ENCODE data around the gene AOAH. TPM values are rescaled to one million over a fixed set of nuclear protein-coding genes. Genes with fewer than 3 reads are reported as not detected.

The AOAH gene
- total RNA-seq, 1 experiment from 2014 or later: 0.79 TPM

DNA sequence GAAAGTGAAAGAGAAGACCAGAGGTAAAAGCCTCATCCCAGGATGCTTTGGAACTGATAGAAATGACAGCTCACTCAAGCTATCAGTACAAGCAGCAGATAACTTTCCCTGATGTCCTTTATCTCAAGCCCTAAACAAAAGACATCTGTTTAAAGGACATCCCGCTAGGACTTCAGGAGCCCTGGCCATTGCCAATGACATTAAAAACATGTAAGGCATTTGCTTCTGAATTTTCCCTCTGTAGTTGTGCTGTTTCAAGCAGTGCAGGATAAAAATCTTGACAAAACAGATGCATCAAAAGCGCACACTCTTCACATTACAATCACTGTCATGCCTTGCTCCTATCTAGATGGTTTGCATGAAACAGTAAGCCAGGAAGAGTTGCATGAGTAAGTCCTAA is 159.8 kb downstream of the AOAH start:
- DNase-seq (ENCODE audit: low read depth): no peak

DNA sequence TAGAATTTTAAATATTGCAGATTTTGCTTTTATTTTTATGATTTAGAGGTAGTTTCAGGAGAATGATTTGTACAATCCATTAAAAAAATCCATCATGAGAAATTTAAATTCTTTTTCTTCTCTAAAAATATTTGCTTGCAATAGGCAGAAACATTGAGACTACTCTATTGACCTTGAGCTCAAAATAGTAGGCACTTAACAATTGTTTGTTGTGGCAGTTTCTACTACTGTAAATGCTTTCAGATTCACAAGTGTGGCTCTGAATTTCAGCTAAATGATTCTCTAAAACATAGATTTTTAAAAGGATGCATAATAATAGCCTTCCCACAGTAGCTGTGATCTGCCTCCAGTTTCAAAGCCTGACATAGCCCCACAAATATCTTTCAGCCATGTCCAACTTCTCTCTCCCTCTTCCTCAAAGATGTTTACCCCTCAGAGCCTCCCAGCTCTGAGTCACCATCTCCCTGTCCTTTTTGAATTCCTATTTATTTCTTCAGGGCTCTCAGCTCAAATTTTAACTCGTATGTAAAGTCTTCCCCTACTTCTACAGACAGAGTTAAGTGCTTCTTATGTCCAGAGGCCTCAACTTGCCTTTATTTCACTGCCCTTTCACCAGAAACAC is 160.5 kb downstream of the AOAH start:
- peak; percentile 3 for DNase-seq (ENCODE audit: low read depth)

DNA sequence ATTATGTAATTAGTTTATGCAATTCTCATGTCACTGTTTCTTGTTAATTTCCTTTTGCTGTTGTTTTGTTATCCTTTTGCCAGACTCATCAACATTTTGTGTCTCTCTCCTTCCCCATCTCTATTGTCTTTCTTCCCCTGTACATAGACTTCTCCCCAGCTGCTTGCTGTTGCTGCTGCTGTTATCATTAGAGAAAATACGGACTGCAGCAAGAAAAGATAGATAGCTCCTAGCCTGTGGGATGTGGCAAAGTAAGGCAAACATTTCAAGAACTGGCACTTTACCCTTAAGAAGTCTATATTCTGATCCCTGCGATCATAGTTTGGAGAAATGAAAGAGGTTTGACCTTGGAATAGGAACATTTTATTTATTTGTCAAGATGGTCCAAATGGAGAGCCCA is 162.2 kb downstream of the AOAH start:
- no peak for DNase-seq (ENCODE audit: low read depth)

DNA sequence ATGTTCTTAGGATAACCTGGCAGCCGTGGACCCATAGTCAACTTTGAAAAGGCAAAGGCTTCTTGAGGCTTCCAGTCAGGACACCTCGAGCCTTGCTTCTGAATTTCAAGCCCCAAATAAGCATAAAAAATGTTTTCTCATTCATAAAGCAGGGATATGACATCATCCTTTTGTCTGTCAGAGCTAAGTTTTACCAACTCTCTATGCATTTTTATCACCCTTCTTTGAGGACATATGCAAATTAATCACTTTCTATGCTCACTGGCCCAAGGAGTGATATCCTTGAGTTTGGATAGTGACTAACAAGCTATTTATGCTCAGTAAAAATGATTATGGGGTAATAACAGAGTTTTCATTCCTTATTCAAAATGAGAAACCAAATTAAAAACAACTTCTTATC is 175.3 kb downstream of the AOAH start:
- DNase-seq (ENCODE audit: low read depth): no peak

DNA sequence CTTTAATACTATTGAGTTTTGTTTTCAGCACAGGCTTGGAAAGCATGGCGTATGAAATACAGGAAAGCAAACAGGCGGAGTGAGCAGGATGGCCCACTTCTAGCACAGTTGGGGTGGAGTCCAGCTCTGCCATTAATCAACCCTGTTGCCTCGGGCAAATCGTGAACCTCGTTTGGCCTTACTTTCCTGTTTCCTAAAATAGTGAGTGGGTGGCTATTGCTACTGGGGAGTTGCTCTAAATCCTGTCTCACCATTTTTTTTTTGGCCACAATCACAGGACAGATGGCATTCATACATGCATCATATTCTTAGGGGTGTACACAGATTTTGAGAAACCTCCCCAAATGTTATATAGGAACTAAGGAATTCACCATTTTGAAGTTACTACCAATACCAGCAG is 176.9 kb downstream of the AOAH start:
- no peak for DNase-seq (ENCODE audit: low read depth)

DNA sequence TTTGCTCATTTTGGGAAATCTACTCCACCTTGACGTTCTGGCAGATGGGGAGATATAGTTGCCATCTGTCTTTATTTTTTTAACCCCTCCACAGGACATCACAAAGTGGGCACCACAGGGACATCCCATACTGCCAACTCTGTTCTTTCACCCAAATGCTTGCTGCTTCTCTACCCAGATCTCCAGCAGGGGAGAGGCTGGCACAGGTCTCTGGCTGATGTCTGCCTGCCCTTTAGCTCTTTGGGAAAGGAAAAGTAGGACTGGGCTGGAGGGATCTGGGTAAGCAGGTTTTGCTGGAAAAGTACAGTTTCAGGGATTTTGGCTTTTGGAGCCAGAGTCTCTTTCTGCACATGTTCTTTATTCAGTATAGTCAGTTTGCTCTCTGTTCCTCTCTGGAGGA is 178.0 kb downstream of the AOAH start:
- DNase-seq (ENCODE audit: low read depth): no peak

DNA sequence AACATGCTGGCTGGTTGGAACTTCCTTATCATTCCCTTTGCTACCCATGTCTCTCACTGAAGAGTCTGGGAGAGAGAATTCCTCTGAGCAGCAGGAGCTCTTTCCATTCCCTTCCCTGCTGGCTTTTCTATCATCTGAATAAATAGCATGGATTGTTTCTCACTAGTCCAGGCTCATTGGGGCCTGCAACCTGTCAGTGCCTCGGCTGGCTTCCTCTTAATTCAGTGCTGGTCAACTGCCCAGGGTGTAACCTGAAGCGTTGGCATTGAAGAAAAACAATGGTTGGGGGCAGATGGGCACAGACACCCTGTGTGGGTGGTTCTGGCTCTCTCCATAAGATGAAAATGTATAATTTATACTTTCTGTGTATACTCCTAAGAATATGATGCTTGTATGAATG is 179.0 kb downstream of the AOAH start:
- DNase-seq (ENCODE audit: low read depth): no peak

DNA sequence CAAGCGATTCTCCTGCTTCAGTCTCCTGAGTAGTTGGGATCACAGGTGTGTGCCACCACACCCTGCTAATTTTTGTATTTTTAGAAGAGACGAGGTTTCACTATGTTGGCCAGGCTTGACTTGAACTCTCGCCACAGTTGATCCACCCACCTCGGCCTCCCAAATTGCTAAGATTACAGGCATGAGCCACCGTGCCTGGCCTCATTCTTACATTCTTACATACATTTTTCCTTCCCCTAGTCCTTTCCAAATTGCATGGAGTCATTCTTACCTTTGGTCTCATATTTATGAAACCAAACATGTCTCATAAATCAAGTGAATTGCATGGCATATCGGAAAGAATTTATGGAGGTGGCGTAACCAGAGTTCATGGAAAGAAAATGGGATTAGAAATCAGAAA is 186.2 kb downstream of the AOAH start:
- no peak for DNase-seq (ENCODE audit: low read depth)

DNA sequence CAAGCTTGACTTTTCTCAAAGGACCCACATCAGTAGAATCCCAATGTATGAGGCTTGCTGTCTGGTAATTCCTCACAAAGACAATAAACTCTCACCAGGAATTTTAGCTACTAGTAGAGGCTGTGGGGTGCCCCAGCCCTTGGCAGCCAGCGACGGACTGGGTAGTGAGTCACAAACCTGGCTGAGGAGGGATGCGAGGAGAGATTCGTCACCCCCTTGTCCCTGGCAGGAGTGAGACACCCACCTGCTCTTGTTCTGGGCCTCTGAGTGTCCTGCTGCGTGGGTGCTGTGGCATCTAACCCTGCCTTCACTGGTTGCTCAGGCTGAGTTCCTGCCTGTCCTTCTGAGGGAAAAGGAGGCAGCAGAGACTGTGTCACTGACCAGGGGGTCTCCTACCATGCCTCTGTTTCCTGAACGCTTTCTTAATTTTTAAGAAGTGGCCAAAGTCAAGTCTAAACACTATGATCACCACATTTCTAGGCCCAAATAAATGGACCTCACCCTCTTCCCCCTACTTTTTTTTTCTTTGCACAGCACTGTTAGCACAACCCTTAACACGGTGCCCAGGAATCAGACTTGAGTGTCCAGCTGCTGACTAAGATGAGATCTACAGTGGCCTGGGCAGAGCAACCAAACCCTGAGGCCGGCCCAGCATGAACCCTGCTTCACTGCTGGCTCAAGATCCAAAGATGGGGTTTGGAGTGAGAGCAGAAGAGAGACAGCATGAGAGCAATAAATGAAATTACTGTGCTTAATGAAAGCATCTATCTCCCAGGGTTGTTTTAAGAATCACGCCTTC is 188.2 kb downstream of the AOAH start:
- peak; percentile 77 for DNase-seq (ENCODE audit: low read depth)

DNA sequence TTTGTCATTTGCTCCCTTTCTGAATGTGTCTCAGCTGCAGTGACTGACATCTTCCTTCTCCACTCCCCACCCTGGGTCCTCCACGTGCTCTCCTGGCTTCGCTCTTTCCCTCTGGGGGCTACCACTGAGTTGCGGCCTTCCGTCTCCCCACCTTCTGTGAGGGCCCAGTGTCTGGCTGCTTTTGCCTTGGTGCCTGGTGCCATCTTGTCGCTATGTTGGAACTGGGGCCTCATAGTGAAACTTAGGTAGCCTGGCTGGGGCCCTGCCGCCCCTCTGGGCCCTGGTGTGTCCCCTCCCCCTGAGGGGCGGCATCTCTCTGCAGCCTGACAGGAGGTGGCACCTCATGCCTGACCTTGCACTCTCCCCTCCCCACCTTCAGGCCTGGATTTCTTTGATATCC is 190.6 kb downstream of the AOAH start:
- DNase-seq (ENCODE audit: low read depth): no peak

DNA sequence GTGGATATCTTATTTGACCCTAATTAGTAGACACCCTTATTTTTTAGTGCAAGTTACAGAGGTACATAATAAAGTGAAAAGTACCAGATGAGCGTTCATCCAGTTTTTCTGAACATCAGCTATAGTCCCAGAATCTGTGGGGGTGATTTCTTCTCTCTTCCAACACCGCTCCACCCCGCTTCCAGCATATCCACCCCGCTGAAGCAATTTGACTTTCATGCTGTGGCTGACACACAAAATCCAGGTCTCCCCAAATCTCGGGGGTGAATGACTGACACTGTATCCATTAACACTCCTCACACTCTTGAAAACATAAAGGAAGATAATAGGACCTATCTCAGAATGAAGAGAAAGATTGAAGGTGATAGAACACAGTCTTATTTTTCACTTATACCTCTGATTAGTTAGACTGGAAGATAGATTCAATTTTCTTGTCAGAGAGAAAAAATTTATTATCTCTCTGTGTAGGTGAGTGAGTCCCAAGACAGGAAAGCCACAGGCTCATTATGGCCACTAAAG is 191.3 kb downstream of the AOAH start:
- DNase-seq (ENCODE audit: low read depth): no peak

DNA sequence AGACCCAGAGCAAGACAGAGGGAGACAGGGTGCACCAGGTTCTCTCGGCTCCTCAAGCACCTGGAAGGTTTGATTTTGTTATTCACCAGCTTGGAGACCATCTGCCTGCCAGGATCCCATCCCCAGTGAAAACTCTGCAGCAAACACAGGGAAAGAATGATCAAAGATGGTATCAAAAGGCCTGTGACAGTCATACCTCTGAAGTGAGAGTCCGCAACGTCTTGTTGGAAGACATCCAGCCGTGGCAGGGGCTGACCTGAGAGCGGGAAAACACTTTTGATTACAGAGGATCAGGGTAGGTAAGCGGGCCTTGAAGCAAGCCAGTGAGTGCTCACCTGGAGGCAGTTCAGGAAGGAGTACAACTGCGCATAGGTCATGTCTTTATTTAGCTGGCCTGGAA is 192.3 kb downstream of the AOAH start:
- no peak for DNase-seq (ENCODE audit: low read depth)

DNA sequence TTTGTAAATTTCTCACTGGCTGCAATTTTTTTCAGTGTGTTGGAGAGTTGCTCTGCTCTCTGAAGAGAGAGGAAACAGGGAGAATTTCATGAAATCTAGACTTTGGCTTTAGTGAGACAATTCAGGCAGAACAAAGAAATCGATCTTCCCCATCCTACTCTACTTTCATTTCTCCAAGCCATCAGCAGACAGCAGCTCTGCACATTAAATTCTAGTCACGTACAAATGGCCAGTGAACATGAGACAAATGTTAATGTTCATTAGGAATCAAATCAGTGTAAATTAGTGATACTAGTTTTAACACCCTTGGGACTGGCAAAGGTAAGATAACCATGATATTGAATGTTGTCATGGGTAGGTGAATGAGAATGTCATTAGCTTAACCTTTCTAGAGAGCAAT is 193.8 kb downstream of the AOAH start:
- DNase-seq (ENCODE audit: low read depth): no peak

DNA sequence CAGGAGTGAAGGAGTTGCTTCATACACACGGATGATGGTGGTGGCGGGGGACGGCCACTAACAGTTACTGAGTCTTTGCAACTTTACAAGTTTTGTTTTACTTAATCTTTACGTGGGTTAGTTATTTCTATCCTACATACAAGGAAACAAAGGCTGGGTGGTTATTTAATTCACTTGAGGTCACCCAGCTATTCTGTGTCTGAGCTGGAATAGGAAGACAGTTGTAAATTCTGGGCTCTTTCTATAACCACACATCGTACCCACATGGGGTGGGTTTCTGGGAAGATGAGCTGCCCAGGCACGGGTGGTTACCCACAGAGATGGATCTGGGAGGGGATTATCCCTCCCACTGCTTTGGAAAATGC is 196.8 kb downstream of the AOAH start:
- no peak for DNase-seq (ENCODE audit: low read depth)

DNA sequence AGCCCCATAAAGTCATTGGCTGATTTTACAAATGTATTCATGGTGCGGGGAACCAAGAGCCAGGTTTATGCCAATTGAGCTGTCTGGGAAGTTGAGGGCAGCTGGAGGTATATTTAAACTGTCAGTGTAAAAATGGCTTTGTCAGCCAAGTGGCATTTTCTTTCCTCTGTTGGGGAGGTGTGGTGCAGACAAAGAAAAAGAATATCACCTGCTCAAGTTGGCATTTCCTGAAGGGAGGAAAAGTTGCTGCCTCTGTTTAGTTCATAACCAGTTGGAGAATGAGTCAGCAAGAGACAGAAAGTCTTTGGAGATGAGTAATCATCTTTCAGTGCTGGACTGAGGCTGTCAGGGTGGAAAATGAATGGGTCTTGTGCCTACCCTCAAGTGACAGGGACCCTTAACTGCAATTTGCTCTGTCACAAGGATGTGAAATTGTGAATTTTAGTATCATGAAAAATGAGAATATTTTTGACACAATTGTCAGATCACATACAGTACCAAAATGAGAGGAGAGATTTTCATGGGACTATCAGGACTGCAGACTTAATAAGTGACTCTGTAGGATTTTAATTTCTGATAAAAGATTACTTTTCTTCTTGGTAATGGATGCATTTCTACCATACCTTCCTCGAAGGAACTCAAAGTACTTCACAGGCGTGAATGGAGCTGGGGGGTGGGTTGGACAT is 197.3 kb downstream of the AOAH start:
- DNase-seq (ENCODE audit: low read depth): peak; percentile 95

DNA sequence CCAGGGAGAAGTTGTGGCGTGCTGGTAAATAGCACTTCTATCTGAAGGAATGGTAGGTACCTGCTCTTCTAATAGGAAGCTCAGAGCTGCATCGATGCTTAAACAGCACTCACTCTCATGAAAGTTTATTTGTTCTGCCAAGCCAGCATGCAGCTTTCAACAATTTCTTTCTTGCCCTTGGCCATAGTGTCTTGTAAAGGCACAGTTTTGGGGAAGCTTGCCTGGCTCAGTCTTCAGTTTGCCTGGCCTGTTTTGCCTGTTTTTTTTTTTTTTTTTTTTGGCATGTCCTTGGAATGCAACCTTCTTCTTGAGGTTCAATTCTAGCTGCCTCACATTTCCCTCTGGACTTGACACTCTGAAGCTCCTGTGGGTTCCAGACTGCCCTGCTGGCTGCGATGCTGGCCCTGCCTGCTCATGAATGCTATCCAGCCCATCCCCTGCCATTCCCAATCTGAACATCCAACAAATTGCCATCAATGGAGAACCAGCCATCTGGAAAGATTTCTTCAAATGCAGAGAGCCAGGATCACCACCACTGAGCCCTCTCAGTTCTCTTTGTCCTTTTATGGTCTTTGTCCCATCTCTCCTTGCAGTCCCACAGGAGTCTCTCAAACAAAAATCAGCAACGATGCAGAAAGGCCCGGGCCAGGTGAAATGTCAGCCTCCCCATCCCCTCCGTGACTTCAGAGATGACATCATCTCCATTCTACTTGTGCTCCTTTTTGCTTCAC is 200.8 kb downstream of the AOAH start:
- no peak for DNase-seq (ENCODE audit: low read depth)

DNA sequence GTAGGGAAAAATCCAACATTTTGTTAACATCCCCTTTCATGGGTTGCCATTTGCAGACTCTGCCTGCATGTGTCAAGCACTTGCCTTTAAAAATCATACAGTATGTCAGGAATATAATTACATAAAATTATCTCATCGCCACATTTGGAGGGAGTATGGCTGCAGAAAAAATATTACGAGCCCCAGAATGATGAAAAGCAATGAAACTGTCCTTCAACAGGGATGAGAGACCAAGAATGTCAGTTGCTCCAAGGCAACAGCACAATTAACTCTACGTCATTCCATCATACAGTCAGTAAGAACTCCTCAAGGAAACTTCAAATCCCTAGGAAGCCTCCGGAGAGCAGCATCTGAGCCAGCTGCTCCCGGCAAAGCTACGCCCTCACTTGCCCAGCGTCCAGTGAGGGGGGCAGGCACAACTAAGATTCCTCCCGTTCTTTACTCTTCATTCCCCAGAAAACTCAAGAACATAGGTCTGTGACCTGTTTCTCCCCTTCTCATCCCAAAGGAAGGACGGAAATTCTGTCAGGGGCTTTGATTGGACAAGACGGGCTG is 201.8 kb downstream of the AOAH start:
- no peak for DNase-seq (ENCODE audit: low read depth)

DNA sequence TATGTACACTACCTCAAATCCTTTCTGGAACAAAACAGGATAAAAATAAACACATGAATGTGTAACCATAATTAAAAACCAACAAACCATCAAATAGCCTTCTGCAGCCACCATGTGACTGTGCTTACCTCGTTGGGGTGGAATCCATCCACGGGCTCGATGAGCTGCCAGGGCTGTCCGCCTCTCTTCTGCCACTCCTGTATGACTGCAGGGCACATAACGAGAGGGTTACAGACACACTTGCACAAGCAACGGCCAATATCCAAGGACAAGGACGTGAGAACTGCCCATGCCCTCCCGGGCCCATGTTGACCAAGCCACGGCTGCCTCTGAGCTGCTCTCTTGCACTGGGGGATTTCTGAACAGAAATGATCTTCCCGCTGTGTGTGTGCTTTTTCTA is 202.4 kb downstream of the AOAH start:
- DNase-seq (ENCODE audit: low read depth): no peak

DNA sequence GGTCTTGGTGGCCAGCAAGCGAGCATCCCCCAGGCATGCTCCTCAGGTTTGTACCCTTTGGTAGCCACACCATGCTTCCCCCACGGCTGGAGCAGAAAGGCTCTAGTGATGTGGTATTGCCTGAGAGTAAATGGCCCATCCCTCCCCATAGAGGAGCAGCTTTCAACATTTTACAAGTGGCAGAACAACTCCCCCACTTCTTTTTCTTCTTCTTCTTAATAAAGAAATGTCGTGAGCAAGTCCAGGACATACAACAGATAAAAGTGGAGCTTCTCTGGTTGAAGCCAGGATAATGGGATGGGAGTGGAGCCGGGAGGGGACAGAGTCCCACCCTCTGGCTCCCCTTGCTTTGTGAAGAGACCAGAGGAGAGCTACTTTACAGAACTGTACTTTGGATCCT is 203.2 kb downstream of the AOAH start:
- no peak for DNase-seq (ENCODE audit: low read depth)

DNA sequence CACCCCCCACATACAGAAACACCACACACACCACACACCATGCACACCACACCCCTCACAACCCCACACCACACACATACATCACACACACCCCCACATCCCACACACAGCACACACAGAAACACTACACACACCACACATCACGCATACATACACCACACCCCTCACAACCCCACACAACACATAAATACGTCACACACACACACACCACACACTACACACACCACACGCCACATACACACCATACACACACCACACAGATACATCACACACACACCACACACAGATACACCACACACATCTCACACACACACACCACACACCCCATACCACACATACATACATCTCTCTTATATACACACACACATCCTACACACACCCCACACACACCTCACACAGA is 208.4 kb downstream of the AOAH start:
- DNase-seq (ENCODE audit: low read depth): no peak
